NT2/D1 (cell line): ENCODE data around the gene FAM13A.

Experiments
- SUZ12 ChIP-seq: IDR thresholded peaks from 2 replicates; pipeline ENCODE4 v1.6.1; 2011; ENCODE audit not compliant: insufficient read length, insufficient read depth; ENCODE audit errors: extremely low read depth
- ZNF274 ChIP-seq: IDR thresholded peaks from 2 replicates; pipeline ENCODE4 v1.6.1; 2011; ENCODE audit warnings: mild to moderate bottlenecking, low read depth, low read length

DNA sequence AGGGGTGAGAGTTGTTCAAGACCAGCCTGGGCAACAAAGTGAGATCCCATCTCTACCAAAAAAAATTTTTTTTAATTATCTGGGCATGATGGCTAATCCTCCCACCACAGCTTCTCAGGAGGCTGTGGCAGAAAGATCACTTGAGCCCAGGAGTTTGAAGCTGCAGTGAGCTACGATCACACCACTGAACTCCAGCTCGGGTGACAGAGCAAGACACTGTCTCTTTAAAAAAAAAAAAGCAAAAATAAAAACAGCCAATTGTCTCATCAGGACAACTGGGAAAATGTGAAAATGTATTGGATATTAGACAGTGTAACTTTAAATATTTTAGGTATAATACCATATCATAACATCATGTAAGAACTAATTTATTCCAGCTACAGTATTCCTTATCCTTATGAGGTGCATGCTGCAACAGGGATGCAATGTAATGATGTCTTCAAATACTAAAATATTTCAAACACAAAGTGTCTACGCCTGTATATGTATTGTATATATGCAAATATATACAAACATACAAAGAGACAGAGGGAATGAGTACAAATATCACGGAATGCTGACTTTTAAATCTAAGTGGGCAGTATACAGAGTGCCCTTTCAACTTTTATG, 17.2 kb downstream of the FAM13A start:
- TF ChIP-seq ZNF274 (no peak), SUZ12 (no peak)
